ENCODE results near the gene MOB1B.

The MOB1B gene

GRCh38 chr4:70915036-70915815, 13.1 kb downstream of the MOB1B start:
- no peak for FAIRE-seq

DNA sequence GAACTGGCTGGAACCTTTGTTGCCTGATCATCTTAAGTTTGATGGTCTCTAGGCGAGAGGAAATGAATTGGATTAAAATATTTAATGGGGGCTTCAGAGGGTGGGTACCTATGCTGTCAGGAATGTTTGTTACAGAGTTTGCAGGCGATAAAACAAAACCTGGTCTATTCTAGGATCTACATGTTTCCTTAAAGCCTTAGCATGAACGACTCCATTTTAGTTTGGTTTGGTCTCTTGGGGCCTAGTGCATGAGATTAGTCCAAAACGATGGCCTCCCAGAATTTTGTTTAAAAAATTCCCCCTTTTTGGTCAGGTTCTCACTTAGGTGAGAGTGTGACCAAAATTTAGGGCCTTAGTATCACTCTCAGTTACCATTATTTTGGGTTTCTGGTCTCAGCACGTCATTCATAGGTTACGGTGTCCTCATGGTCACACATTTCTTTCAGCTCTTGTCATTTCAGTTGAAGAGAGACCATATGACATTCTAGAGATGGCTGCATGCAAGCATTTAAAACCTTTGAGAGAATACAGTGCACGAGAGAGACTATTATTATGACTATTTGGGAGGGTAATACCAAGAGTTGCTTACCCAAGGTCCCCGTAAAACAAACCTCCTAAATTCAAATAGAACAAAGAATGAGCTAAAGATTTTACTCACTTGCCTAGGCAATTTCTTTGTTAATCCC, 13.8 kb downstream of the MOB1B start:
- no peak for FAIRE-seq

DNA sequence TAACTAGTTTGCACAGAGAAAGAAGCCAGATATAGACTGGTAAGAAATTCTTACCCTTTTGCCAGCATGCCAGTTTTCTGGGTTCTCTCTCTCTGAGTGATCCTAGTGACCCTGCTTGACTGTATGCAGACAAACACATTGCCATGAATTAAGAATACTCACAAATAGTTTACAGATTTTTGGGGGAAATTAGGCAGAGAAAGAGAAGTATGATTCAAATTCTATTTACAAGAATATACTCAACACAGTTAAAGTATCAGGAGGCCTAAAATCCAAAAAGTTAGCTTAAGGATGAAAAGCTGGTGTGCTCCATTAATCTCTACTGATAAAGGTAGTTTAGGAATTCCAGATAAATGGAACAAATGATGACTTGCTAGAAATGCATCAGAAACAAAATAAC, 18.4 kb downstream of the MOB1B start:
- FAIRE-seq, result no peak

DNA sequence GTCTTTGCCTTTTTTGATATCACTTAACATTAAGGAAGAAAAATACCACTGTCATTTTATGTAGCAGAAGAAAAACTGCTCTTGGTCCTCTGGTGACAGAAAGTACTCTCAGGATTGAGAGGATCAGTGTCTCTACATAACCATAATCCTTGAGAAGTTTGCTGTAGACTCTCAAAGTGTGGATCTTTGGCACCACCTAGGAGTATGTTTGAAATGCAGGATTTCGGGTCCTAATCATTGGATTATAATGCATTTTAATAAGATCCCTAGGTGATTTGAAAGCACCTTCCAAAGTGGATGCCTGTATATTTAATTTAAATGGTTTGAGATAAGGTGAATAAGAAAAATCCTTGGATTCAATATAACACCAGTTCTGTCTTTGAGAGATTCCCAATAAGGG, 23.2 kb downstream of the MOB1B start:
- FAIRE-seq, result no peak

- FAIRE-seq, result no peak
These were observed 23.9 kb downstream of the MOB1B start for GRCh38 chr4:70925899-70926635.

DNA sequence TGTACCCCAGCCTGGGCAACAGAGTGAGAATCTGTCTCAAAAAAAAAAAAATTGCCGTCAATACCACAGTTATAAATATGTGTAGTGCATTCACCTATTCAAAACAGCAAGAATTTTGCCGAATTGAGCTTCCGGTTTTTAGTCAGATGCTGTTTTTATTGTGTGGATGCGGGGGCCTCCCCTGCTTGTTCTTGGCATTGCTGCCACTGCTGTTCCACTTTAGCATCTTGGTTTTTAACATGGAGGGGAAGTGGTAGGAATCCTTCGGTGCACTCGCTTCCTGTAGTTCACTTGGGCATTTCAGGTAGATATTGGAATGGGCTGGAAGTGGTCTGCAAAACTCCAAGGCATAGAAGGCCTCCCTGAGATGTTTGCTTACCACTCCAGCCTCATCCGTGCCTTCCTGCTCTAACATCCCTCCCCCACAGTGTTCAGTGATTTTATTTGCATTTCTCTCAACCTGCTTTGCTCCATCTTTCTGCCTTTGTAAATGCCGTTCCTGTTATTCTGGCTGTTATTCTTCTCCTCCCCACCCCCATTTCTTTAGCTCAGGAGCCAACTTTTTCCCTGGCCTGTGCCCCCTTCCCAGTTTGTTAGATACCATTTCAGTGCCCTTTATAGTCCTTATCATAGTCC, 25.5 kb downstream of the MOB1B start:
- FAIRE-seq, result no peak

DNA sequence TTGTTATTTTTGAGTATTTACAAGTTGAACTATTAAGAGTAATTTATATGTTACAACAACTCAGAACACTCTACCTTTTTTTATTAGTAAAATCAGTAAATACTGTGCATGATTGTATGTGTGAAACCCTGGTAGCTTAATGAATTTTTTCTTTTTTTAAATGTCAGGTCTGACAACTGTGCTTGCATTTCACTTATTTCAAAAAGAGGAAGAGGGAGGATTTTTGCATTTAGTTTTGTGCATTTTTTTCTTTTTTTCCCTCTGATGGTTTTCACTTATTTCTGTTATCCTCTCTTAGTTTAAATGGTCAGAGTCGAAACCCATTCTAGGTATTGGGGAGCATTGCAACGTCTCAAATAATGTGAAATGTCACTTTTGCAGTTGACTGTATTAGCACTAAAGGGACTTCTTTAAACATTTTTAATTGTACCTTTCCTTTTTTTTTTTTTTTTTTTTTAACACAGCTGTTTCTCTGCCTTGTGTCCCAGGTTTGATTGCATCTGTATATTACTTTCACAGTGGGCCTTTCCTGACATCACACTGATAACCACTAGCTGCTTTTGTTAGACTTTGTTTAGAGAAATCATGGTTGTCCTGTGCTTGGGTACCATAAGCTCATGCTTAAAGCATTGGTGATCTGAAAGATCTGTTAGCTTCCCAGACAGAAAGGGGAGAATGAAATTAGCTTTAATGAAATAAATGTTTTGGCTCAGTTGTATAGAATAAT, 28.5 kb downstream of the MOB1B start:
- FAIRE-seq, result no peak

DNA sequence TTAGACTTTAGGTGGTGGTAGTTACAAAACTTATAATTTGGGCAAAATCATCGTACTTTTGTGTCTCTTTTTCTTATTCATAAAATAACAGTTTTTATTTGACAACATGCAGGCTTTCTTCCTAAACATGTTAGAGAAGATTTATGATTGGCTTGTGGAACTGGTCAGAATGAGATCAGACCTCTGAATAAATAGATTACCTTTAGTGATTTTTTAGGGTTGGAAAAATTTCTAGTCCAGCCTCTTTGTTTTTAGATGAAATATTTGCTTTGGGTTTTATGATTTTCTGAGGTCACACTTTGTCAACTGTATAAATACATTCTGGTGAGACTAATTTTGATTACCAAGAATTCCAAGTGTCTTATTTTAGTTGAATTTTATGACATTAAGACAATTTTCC, 29.2 kb downstream of the MOB1B start:
- FAIRE-seq, result no peak

- FAIRE-seq, result no peak
These were observed 30.8 kb downstream of the MOB1B start for GRCh38 chr4:70932984-70933383.

DNA sequence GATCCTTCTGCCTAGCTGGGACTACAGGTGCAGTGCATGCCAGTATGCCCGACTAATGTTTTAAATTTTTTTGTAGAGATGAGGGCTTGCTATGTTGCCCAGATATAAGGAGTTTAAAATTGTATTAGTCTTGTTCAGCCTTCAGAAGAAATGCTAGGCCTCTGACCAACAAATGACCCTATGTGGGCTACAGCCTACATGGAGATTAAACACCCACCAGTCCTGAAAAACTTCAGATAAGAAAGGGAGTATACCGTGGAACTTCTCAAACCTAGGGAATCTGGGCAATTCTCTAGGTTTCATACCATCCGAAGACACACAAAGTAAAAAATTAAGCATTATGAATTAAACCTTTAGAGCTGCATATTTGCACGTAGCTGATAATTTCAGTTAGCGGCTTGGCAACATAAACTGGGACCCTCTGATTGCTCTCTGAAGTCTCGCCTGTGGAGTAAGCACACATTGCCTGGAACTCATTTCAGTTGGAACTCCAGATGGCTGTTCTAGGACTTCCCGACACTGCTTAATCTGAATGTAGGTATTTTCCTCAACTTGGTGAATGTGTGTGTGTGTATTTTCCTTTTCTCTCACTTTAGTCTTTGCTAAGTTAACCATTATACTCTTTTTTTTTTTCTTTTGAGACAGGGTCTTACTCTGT, 33.0 kb downstream of the MOB1B start:
- FAIRE-seq, result no peak

GRCh38 chr4:70936200-70936787, 34.1 kb downstream of the MOB1B start:
- FAIRE-seq, result no peak

DNA sequence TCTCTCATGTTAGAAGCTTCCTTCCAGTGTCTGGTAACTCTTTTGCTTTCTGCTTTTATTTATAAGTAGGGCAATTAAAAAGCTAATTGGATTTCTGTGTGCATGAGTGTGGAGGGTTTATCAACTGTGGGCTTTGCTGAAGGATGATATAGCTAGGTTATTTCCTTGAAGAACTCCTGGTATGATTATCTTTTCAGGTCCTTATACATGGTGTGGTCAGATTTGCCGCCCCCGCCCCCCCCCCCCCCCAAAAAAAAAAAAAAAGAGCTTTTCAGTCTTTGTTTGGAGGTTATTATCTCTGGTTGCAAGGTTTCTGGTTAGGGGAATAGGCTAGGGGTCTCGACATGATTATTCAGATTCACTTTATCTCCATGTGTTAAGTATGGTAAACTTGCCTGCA, 35.9 kb downstream of the MOB1B start:
- FAIRE-seq, result no peak

- FAIRE-seq, result no peak
These were observed 38.0 kb downstream of the MOB1B start for GRCh38 chr4:70940134-70940533.

DNA sequence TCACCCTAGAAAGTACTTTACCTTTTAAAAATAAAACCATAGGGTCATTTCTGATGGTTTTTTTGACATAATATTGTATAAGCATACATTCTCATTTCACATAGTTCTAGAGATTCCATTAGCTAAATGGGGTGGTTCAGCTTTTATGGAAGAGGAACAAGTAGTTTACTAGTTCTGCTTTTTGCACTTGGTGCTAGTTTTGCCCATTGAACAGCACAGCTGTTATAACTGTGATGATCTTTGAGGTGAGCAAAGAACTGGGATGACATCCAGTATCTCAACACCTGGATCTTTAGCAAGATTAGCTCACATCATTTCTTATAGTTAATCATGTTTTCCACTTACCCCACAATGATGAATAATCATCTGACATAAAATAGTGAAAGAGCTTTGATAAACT, 40.9 kb downstream of the MOB1B start:
- no peak for FAIRE-seq

GRCh38 chr4:70945046-70945445, 42.9 kb downstream of the MOB1B start:
- FAIRE-seq, result no peak

- no peak for FAIRE-seq
These were observed 43.4 kb downstream of the MOB1B start for GRCh38 chr4:70945452-70946055.

- FAIRE-seq, result no peak
These were observed 44.8 kb downstream of the MOB1B start for GRCh38 chr4:70946939-70947338.

DNA sequence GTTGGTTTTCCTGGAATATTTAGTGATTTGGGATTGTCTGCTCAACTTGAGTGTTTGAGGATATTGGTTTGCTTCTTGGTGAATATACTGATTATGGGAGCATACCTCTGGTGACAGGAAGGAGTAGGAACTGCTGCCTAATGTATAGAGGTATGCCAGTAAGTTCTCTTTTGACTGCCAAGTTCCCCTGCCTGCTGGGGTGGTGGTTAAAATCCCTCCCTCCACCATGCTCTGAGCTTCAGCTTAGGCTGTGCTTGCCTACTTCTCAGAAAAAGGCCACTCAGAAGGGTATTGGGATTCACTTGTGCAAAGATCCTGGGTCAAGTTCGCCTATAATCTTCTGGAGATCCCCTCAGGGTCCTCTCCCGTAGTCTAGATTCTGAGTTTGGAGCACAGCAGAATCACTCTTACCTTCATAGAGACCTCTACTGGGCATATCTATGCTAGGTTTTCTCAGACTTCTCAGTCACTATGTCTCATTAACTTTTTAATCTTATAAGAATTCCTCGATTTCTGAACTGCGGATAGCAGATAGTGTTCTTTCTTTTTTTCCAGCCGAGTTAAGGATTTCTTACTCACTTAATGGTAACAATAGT, 46.6 kb downstream of the MOB1B start:
- no peak for FAIRE-seq

- no peak for FAIRE-seq
These were observed 51.9 kb downstream of the MOB1B start for GRCh38 chr4:70954032-70954431.

DNA sequence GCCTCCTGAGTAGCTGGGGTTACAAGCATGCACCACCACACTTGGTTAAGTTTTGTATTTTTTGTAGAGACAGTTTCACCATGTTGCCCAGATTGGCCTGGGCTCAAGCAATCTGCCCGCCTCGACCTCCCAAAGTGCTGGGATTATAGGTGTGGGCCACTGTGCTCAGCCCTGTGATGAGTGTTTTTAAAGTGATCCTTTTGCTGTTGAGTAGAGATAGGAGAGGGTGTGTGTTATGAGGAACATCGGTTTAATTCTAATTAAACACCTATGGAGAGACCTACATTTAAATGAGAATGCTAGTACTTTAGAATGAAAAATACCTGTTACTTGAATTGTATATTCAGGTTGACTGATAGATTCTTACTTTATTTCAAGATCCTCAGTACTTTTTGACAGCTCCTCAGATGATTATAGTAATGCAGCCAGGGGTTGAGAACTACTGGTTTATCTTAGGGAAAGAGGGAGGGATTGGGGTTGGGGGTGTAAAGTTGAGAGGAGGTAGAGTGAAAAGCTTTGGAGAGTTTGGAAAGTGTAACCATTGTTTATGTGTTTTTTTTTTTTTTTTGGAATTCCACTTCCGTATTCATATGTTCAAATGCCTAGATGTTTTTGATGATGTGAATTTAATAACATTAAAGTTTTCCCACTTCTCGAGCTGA, 54.5 kb downstream of the MOB1B start:
- FAIRE-seq, result no peak

Measured in G401.6 (cell line).